ENCODE measurements around the gene BTG2. TPM values are rescaled to one million over a fixed set of nuclear protein-coding genes. Genes with fewer than 3 reads are reported as not detected.

Gene BTG2
- total RNA-seq, 1 donor from 2014 or later, result 170 TPM

Other genes with a start within 250 kb of the BTG2 start
- gene MYOG, start 219.5 kb upstream of the BTG2 start, total RNA-seq, result not detected in 2 replicates
- gene ADORA1, start 177.8 kb upstream of the BTG2 start, total RNA-seq, result not detected in 2 replicates
- gene MYBPH, start 129.7 kb upstream of the BTG2 start, total RNA-seq, result not detected in 2 replicates
- not detected in 2 replicates for gene CHI3L1, start 118.8 kb upstream of the BTG2 start, total RNA-seq
- gene CHIT1, start 75.8 kb upstream of the BTG2 start, total RNA-seq, result 0.27 and 0.41 TPM in 2 replicates
- gene FMOD, start 45.6 kb downstream of the BTG2 start, total RNA-seq, result 0.15 and 0.39 TPM in 2 replicates
- not detected in 2 replicates for gene PRELP, start 170.3 kb downstream of the BTG2 start, total RNA-seq
- not detected in 2 replicates for gene OPTC, start 188.6 kb downstream of the BTG2 start, total RNA-seq

All from T-helper 1 cell treated with Interleukin-12 subunit alpha and Interleukin-12 subunit beta and Interleukin-4 antibody, amounts not matched to agents 30 ng/mL and 1 ng/mL, for 36 hours (primary cell).